ENCODE data around the gene MT1HL1. TPM values are rescaled to one million over a fixed set of nuclear protein-coding genes. Genes with fewer than 3 reads are reported as not detected.
A peak's percentile ranks its signal among the peaks of the same experiment; 100 is the strongest.

Gene MT1HL1
- total RNA-seq, 1 experiment from 2014 or later, result not detected

DNA sequence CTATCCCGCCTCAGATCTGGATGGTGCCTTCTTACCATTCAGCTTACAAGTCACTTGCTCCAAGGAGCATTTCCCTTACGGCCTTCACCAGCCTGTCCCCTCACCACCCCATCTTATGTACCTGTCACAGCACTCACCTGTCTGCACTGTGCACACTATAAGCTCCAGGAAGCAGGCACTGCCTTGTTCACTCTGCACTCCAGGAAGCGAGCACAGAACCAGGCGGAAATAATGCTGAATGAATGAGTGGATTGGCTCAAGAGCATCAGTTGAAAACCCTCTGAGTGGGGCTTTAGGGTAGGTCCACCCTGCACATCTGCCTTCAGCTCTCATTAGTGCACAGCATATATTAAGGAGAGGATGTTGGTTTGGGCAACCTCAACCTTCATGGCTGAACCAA is 28.8 kb upstream of the MT1HL1 start:
- H2AK5ac ChIP-seq (ENCODE audit: insufficient read length, low read length), result no peak overlapping the region
- Mint-ChIP-seq H3K36me3 (ENCODE audit: insufficient read depth in 1 of 3, low read depth in 3 of 3) (no peaks in the 10 kb centered on the region; a peak in 1 of 7 replicates), H3K27me3 (ENCODE audit: low read depth) (peaks cover 3% of the 10 kb centered on the region), H3K9me3 (no peaks in the 10 kb centered on the region), H3K4me1 (peaks cover 24 to 30% of the 10 kb centered on the region in 2 experiments), H3K4me3 (no peak overlapping the region), H3K27ac (peak overlapping the region in 1 of 3 experiments; percentile 9; a peak in 2 of 7 replicates)
- no peaks in the 10 kb centered on the region; the same call in 1 of the 2 replicates for H3K27me3 ChIP-seq (ENCODE audit: insufficient read depth, low read length)
- H4K5ac ChIP-seq (ENCODE audit: insufficient read length, low read depth, low read length), result no peak overlapping the region
- H3K79me1 ChIP-seq (ENCODE audit: insufficient read depth, low read depth, low read length, poor library complexity, severe bottlenecking), result no peaks in the 10 kb centered on the region
- H3K9me3 ChIP-seq (ENCODE audit: control insufficient read depth, low read depth, low read length), result no peaks in the 10 kb centered on the region
- H2BK120ac ChIP-seq (ENCODE audit: low read depth, low read length, poor library complexity, severe bottlenecking), result no peak overlapping the region
- no peak overlapping the region for H3T11ph ChIP-seq (ENCODE audit: low read length)
- no peak overlapping the region for H2AFZ ChIP-seq (ENCODE audit: low read length)
- no peak overlapping the region for H3K27ac ChIP-seq (ENCODE audit: insufficient read length, low read depth, low read length)
- no peak overlapping the region for H4K91ac ChIP-seq (ENCODE audit: insufficient read length, low read depth, low read length)
- H3K4me1 ChIP-seq (ENCODE audit: insufficient read depth, low read length), result peaks cover 9% of the 10 kb centered on the region; the same call in 1 of the 2 replicates
- no peaks in the 10 kb centered on the region for H4K20me1 ChIP-seq (ENCODE audit: control insufficient read depth, insufficient read depth, insufficient read length)
- no peak overlapping the region for H3K4ac ChIP-seq (ENCODE audit: low read depth, low read length)
- no peak overlapping the region for H3K18ac ChIP-seq (ENCODE audit: insufficient read length, low read depth, low read length)
- H4K8ac ChIP-seq (replicated peaks; ENCODE audit: insufficient read length, low read depth, low read length), result no peak overlapping the region
- no peak overlapping the region for H3K4me2 ChIP-seq (ENCODE audit: insufficient read depth, insufficient read length, low read length)
- H3K79me2 ChIP-seq (ENCODE audit: insufficient read depth, low read length), result no peaks in the 10 kb centered on the region
- H2BK12ac ChIP-seq (ENCODE audit: insufficient read length, low read depth, low read length), result no peak overlapping the region
- no peak overlapping the region for H2BK20ac ChIP-seq (ENCODE audit: low read depth, low read length, poor library complexity, severe bottlenecking)
- H3K14ac ChIP-seq (ENCODE audit: insufficient read depth, low read length), result no peak overlapping the region
- no CpG with 5 or more reads among the region's 4 CpGs for WGBS (ENCODE audit: extremely low coverage, insufficient read length, low lambda C conversion rate)
- no peak overlapping the region for H2BK5ac ChIP-seq (ENCODE audit: insufficient read length, low read length)
- H3K23me2 ChIP-seq (ENCODE audit: insufficient read length, low read depth, low read length, poor library complexity, severe bottlenecking), result no peaks in the 10 kb centered on the region
- TF ChIP-seq, protein P1, sequence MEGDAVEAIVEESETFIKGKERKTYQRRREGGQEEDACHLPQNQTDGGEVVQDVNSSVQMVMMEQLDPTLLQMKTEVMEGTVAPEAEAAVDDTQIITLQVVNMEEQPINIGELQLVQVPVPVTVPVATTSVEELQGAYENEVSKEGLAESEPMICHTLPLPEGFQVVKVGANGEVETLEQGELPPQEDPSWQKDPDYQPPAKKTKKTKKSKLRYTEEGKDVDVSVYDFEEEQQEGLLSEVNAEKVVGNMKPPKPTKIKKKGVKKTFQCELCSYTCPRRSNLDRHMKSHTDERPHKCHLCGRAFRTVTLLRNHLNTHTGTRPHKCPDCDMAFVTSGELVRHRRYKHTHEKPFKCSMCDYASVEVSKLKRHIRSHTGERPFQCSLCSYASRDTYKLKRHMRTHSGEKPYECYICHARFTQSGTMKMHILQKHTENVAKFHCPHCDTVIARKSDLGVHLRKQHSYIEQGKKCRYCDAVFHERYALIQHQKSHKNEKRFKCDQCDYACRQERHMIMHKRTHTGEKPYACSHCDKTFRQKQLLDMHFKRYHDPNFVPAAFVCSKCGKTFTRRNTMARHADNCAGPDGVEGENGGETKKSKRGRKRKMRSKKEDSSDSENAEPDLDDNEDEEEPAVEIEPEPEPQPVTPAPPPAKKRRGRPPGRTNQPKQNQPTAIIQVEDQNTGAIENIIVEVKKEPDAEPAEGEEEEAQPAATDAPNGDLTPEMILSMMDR (conservative IDR thresholded peaks at IDR 0.05), result no peak
- H3K23ac ChIP-seq (ENCODE audit: insufficient read length, low read depth, low read length), result no peak overlapping the region
- no peak overlapping the region for H3K56ac ChIP-seq (ENCODE audit: insufficient read length, low read depth, low read length)
- no peak overlapping the region for H2BK15ac ChIP-seq (ENCODE audit: low read depth, low read length)
- DNase-seq, result no peak
- no peak overlapping the region for H3K9ac ChIP-seq (ENCODE audit: extremely low read depth, insufficient read length, low read length)
